HG02852 (cell line): ENCODE results near the gene SLC8A1.

Experiments
- ATAC-seq: cut with Tn5 transposase; IDR thresholded peaks from one replicate; pipeline ENCODE4 v1.9.1; 2021; ENCODE audit warnings: mild to moderate bottlenecking, moderate library complexity; ENCODE audit not compliant: unreplicated experiment

Gene SLC8A1

DNA sequence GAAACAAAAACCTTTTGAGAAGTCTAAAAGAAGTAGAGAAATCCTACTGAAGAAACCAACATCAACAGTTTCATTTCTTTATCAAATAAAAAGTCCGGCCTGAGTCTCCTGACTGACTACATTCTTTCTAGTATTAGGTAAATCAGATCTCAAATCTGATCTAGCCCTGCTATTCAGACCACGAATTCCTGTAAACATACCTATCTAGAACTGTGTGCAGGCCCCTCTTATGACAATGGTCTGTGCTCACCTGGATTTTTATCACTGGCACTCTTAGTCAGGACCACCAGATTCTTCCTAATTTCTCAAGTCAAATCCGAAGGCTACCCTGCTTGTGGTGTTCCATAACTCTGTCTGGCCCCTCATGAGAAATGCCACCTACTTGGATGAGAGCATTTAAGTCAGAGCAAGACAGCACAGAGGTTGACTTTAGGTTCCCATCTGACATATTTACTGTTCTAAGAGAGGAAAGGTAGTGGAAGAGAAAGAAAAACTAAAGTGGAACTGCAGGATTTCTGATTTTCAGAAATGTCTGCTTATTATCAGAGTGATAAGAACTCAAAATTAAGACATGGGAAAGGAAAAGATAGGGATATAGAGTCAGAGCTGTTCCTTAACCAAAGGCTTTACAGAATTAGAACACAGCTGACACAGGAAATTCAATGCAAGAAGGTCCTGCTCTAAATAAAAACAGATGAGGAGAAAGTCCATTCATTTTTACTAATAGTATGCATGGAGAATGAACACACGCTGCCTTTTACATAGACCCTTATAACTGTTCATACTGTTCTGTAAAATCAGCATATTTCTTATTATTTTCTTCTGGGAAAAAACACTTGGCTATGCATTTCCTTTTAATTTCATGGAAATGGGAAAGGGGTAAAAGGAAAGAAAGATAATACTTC, 56.5 kb downstream of the SLC8A1 start:
- no peak for ATAC-seq

DNA sequence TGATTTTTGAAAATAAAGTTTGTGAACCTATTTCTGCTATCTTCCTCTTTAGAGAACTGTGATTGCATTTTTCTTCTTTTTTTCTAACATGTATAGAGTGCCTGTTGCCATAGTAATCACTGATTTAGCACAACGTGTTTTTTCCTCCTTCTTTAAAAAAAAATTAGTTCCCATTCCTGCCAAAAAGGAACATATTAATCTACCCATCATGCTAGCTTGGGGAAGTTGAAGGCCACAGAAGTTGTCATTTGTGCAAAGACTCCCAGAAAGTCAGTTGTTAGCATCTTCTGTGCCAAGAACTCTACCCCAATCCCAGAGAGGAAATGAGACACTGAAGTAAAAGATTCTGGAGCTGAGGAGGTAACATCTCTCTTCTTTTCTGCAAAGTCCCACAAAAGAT, 57.3 kb downstream of the SLC8A1 start:
- ATAC-seq = no peak

DNA sequence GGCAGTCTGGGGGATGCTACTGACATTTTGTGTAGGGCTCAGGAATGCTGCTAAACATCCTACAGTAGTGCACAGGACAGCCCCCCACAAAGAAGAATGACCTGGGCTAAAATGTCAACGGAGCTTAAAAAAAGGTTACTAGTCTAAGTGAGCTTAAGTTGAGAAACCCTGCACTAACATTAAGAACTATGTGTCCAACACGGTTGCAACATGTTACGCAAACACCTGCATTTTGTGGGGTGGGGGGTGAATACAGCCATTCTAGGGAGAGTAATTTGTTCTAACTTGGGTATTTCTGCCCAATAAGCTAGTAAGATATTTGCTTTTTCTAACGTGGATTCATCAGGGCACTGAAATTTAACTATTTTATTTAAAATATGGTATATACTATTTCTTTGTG, 57.9 kb downstream of the SLC8A1 start:
- ATAC-seq = no peak

DNA sequence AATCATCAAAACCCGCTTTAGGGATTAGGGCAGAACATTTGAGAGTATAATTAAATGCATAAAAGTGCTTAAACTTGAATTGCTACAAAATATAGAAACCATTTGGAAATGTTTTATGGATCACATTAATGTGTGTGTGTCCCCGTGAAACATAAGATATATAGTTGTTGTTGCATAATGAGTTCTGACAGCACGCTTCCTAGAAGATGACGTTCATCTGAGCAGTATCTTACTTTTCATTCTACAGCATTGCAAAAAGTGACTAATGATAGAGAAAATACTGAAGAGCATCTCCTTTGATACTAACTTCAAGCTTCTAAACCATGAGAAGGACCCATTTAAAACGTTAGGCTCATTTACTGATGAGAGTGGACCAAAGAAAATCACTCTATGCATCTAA, 63.7 kb downstream of the SLC8A1 start:
- no peak for ATAC-seq

DNA sequence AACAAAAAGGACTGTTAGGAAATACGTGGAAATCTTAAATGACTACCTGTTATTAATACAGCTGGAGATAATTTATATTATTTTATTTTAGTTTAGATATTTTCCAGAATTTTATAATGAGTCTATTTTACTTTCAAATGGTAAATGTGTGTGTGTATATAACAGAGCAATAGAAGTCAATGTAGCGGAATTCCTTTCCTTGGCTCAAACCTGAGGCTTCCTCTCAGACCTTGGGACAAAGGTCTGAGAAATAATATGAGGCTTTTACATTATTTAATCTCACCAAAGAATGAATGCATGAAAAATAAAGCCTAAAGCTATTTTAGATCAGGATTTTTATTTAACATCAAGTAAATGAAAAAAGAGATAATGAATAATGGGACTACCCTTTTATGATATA, 65.7 kb downstream of the SLC8A1 start:
- no peak for ATAC-seq

DNA sequence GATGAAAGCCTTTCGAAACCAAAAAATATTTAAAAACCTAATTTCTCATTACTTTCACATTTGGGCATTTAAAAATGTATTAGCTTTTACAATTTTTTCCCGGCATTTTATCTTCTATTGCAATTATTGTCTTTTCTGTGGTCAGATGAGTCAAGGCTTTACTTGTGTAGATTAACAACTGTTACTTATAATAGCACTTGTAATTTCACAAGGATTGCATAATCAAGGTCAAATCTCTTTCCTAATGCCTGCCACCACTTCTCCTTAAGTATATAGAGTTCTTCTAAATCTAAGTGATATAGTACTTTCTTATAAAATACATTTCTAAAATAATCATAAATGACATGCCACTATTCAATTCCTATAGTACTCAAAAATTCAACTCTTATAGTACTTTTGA, 67.2 kb downstream of the SLC8A1 start:
- no peak for ATAC-seq

DNA sequence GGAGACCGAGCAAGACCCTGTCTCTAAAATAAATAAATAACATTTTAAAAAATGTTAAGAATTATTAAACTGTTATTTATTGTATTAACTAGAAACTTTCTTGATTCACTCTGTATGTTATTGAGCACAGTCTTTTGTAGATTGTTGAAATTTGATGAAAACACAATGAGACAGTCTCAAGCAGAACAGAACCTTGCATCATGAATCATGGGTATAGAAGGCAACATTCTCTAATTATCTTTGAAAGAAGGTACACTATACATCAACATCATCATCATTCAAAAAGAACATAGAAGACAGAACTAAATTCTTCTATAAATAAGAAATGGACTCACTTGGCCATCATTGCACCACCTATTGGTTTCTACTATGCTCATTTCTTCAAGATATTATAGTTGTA, 67.7 kb downstream of the SLC8A1 start:
- no peak for ATAC-seq

DNA sequence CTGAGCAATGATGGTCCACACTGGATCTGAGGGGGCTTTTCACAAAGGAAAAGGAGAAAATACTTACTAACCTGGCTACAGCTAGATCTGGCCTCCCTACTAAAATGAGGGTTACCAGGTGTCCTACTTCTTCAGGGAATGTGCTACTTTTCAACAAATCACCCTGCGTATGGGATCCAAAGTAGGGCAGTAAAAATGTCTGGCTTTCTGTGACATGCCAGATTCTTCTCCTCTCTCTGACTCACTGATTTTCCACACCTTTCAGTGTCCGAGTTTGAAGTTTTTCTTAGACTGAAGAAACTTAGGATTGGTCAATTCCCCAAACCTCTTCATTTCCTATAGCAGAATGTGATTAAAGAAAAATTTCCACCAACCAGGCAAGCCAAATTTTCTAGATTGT, 71.2 kb downstream of the SLC8A1 start:
- no peak for ATAC-seq

DNA sequence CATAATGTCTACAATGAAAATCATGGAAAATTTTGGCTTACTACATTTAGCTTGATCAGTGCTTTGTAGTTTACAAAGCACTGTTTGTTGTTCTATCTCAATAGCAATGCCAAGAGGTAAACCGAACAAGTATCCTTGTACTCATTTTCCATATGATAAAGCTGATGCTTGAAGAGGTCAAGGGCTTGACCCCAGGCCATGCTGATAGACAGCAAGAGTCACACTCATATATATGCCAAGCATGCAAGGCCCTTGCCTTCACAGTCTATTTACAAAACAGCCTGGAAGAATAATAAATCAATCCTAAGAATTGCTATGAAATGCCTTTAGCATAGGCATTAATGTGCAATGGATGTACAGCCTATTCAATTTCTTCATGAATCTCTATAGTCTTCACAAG, 71.8 kb downstream of the SLC8A1 start:
- ATAC-seq = no peak

DNA sequence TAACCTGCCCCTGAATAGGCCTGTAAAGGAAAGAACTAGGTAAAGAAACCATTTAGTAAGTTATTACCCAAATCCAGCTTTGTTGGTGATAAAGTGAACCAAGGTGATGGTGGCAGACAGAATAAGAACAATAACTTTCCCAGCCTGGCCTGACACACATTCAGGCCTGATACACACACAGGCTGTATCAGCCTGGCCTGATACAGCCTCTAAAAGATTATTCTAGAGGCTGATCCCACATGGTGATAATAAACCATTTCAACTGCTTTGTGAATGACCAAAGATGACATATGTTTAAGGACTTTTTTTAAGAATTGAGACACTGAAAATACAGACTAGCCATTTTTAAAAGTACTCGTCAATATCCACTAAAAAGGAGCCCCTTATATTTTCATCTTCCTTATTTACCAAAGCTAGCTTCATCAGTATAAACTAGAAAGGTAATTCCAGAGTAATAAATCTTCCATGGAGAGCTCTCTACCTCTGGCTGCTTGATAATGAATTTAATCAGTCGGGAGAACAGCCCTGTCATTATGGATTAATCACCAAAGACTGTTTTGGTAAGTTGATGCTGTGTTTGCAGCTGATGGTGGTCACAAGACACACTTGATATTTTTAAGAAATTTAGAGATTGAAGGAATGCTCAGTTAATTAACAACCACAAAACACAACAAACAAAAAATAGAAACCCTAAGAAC, 77.2 kb downstream of the SLC8A1 start:
- no peak for ATAC-seq

DNA sequence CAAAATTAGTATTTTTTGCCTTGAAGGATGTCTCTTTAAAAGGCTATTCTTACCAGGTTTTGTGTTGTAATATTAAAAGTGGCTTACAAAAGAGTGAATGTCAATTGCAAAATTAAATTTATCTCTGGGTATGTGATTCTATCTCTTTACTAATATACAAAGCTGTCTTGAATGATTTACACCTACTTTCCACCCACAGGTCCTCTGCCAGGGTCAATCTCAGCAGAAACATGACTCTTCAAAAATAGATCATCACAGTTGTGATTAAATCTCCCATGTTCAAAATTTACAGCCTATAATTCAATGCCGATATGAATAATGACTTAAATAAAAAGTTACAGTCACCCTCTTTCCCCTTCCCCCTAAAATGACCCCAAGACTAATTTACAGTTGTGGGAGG, 78.8 kb downstream of the SLC8A1 start:
- no peak for ATAC-seq

DNA sequence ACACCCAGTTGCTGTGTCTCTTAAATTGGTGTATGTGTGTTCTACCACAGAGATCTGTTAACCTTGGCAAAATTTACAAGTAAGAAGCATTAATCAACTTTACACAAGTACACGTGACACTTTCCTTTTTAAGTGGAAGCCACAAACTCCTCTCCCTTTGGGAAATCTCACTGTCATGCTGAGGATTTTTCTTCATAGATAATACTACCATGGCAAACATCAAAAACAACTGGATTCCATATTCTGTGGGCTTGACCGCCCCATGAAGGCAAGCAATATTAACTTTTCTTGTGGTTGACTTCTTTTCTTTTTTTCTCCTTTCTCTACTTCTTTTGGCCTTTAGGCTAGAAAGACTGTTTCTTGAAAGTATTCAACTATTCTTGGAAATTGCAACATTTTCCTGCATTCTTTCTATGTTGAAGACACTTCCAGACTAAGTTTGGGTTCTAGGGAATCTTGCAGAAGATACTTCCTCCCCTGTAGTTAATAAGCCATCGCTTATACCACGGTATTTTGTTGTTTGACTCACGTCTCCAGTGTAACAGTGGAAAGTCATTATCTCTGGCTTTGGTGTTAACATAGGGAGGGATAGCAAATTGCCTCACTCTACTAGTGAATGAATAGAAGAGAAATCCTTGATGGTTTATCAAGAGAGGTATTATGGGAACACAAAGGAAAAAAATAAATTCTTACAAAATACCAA, 79.5 kb downstream of the SLC8A1 start:
- ATAC-seq = no peak

DNA sequence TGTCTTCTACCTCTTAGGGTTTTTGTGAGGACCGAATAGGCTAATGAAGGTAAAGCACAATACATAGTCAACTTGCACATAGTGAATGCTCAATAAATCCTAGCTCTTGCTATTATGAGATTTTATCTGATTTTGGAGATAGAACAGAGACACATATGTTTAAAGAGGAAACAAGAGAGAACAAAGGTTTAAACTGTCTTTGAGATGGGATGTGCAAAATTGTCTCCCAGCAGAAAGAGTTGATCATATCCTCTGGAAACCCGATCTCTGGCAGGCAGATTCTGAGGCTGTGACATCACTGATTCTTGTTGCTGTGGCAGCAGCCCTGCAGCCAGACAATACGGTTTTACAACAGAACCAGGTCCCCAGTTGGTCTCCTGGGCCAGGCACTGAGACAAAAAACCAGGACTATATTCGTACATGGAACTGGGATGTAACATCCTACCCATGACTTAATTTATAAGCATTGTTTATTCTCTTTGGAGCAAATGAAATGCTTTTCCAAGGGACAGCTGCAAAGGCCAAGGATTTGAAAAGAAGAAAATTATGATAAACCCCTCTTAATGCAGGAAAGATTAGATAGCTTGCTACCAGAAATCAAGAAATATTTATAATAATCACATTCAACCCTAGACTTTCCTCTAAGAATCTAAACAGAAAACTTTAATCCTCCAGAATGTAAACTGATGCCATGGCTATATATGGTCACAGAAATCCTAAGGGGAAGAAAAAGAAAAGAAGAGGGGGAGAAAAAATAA, 80.2 kb downstream of the SLC8A1 start:
- no peak for ATAC-seq

DNA sequence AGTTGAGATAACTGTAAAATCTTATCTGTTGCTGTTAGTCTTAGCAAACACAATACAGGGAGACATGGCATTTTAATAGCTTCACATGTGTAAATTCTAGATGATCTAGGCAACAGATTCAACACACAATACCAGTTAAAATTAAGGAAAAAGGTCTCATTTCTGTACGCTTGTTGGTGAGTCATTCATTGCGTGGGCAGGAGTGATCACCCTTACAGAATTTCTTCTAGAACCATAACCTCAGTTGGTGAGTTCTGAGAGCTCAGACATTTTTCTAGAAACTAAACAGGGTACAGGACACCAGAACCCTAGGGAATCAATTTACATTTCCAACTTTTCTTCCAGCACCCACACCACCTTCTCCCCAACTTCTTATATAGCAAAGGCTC, 81.9 kb downstream of the SLC8A1 start:
- ATAC-seq = no peak

DNA sequence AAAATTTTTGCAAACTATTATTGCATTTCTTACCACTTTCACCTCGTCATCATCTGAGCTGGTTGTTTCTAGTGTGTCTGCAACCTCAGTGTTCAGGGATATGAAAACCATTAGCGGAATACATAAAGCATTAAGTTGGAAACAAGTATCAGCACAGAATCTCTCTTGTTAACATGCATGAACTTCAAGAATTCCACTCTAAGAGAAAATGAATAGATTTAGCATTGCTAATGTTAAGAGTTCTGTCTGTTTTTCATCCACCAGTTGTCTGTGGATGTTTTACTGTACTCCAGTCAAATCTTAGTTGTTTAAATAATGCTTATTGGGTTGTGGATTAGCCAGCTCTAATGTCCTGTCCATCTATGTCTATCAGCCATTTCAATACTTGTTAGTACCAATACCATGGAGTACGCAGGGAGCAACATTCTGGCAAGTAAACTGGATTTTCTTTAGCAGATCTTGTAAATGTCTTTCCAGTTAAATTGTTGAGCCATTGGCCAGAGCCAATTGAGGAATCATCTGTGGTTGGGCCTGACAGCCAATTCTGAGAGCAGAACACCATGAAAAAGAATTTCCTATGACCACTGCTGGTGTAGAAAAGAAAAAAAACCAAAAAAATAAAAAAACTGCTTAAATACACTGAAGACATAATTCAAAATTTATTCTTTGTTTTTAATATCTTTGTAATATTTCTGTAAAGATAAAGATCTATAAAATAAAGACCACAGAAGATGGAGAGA, 82.5 kb downstream of the SLC8A1 start:
- ATAC-seq = no peak

DNA sequence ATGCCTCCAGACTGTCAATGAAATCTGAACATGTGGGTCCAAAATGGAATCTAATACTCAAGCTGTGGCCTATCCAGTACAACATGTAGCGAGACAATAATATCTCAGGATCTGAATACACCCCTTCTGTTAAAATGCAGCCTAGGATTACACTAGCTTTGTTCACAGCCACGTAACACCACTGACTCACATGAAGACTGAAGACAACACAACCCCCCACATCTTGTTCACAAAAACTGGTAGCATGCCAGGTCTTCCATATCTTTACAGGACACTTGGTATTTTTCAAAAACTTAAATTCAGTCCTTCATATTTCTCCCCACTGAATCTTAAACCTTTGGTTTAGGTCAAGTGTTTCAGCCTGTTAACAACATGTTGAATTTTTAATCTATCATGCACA, 84.2 kb downstream of the SLC8A1 start:
- no peak for ATAC-seq

DNA sequence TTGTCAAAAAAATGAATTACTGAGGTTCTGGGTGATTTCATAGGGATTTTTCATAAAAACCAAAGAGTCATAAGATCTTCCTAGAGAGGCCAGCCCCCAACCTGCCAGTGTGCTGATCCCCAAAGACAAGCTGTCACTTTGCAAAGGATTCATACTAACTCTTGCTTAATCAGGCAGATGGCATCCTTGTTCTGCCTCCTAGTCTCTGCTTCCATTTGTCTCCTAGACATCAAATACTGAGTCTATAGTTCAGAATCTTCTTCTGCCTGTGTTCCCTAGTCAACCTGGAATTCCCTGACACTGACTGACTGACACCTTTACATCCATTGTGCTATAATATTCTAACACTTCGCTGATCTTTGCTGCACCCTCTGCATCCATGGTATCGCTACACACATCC, 84.9 kb downstream of the SLC8A1 start:
- no peak for ATAC-seq

DNA sequence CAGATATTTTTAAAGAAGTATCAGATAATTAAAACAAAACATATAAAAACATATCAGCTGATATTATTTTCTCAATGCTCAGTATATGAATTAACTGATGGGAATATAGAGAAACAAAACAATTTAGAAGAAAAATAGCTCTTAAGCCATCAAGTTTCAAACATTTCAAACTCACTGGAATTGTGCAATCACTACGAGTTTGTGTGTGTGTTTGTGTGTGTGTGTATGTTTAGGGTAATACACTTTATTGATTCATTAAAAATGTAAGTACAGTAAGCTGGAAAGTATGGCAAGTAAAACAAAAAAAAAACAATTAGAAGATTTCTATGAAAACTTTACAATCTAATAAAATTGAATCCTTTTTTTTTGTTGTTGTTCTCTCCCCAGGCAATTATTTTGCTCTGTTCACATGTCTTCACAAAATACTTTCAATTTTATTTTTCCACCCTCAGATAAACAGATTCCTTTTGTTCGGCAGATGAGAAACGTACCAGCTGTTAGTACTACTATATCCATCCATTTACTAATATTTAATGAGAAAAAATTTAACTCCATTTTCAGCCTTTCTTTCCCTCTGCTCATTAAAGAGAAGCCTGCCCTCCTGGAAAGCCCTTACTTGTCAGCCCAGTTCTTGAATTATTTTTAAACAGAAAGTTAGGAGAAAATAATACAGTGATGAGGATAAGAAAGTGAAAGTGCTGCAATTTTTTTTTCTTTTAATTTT, 87.6 kb downstream of the SLC8A1 start:
- ATAC-seq = no peak

DNA sequence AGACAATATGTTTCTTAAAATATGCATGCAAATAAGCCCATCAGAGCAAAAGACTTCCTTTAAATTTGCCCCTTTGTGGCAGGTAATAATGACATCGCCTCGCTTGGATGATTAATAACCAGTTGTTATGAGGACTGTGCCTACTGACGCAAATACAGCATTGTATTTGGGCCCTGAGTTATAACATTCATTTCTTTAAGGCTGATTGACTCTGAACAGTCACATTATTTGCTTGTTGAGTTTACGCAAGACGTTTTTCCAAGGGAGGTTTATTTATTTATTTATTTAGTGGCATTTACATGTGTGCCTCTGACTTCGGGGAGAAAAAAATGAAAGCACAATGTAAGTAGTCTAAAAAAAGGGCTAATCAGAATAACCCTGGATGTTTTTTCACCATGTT, 88.3 kb downstream of the SLC8A1 start:
- no peak for ATAC-seq

DNA sequence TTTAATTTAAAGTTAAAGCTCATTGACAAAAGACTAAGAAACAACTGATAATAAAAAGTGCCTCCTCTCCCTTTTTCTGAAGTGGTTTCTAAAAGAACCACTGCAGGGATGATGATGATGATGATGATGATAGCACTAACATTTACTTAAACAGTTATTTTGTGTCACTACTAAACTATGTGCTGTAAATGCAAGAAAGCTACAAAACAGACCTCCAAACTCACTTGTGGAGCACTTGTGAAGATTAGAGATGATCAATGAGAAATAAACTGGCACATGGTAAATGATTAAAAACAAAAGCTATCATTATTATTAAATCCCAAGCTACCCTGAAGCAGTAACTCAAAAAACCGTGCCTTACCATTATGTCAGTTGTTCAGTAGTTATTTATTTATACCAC, 88.7 kb downstream of the SLC8A1 start:
- ATAC-seq = no peak
